IPS DF 19.7 (cell line): ENCODE results near the gene LOXL3.

Experiments used
- DNase-seq: peaks from one replicate; pipeline ENCODE4 v3.0.0-alpha.2; 2013; ENCODE audit warnings: low read depth, low spot score

Gene LOXL3

DNA sequence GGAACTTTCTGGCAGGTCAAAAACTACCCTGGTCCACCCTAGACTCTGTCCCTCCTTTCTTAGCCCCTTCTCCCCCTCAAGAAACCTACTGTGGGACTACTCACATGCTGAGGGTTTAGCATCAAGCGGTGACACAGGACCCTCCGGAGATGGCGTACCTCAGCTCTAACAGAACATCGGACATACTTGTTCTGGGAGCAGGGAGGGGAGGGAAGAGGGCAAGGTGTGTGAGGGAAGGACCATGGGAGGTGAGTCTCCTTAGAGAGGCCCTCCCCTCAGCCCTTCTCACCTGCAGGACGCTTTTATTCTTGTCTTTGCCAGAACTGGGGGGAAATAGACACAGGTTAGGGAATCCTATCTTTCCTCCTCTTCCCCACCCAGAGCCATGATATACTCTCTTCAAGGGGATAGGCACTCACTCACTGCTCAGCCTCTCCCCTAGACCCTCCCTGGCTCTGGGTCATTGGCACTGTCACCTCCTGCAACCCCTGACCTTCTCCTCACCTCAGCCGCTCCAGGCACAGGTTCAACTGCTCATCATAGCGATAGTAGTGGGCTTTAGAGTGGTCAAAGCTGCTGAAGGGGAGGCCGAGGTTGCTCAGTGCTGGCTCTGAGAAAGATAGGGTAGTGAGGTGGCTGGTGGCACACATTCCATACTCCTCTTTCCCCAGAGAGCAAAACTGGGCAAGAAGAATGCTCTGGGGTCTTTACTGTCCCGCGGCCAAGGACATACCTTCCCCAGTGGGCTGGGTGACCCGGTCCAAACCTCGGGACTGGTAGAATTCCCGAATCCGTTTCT lies 48.1 kb downstream of the LOXL3 start:
- no peak for DNase-seq

- no peak for DNase-seq
These were observed 49.2 kb downstream of the LOXL3 start for GRCh38 chr2:74504591-74504990.

GRCh38 chr2:74503506-74504475 lies 50.0 kb downstream of the LOXL3 start:
- no peak for DNase-seq

DNA sequence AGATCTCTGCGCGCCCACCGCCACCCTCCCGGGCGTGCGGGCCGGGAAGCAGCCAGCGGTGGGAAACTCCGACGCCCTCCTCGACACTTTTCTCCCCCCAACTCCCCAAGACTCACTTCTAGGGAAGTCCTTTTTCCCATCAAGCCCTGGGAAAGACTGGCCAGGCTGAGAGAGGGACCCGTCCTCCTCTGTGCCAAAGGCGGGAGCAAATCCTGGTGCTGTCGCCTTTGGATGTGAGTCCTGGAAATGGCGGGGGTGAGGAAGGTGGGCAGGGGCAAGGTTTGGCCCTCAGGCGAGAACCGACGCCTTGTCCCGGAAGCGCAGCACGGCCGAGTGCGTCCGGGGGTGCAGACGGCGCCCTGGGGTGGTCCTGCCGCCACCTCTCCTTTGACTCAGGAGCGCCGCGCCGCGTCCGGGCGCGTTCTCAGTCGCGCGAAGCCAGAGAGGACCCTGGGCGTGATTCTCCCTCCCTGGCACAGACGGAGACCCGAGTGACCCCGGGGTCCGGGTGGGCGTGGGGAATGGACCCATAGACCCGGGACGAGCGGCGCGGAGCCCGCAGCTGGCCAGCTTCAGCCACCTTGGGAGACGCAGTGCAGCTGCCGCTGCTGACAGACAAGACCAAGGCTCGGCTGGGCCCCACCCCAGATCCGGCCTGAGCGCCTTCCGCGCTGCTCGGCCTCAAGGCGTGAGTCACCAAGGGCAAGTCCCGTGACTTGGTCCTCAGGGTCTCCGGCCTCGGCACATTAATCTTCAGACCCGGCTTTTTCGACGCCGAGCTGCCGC lies 50.8 kb downstream of the LOXL3 start:
- DNase-seq: no peak

GRCh38 chr2:74502147-74502719 lies 51.5 kb downstream of the LOXL3 start:
- DNase-seq: no peak

DNA sequence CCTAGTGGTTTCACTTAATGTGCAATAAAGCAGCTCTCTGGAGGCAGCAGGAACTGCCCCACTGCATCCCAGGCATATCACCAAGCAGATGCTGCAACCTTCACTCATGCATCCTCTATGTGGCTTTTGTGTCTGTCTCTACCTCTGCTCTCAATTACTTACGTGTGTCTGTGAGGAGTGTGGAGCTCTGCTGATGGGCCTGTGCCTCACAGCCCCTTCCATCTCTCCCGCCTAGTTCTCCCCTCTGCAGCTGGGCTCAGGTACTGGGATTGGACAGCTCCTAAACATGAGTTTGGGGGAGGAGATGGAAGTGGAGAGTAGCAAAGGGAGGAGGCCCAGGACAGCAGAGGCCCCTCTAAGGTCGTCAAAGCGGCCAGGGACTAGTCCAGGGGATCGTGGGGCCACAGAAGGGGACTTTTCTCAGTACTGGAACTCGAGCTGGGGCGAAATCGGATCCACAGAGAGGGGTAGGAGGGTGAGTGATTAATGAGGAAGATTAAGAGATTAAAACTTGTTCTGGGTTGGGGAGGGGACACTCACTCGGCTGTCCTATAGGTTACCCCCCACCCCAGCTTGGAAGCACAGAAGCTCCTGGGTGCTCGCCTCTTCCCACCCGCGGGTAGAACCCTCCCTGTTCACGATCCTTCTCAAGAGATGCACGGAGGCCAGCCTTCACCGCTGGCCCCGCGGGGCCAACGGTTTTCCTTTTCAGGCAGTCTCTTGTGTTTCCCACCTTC lies 52.2 kb downstream of the LOXL3 start:
- no peak for DNase-seq

DNA sequence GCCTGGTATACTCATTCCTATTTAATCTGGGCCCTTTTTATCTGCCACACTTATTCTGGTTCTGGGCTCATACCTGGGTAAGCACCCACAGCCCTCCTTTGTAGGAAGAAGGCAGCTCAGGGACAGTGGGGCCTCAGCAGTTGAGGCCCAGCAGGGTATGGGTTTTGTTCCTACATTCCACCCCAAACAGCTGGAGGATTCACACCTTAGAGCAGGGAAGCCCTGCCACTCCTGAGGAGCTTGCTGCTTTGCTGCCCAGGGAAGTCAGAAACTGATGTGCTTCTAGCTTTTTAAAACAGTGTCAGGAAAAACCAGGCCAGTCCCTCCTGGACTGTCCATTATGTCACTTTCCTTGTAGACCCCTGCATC lies 53.2 kb downstream of the LOXL3 start:
- no peak for DNase-seq

GRCh38 chr2:74499940-74500577 lies 53.7 kb downstream of the LOXL3 start:
- DNase-seq: no peak

DNA sequence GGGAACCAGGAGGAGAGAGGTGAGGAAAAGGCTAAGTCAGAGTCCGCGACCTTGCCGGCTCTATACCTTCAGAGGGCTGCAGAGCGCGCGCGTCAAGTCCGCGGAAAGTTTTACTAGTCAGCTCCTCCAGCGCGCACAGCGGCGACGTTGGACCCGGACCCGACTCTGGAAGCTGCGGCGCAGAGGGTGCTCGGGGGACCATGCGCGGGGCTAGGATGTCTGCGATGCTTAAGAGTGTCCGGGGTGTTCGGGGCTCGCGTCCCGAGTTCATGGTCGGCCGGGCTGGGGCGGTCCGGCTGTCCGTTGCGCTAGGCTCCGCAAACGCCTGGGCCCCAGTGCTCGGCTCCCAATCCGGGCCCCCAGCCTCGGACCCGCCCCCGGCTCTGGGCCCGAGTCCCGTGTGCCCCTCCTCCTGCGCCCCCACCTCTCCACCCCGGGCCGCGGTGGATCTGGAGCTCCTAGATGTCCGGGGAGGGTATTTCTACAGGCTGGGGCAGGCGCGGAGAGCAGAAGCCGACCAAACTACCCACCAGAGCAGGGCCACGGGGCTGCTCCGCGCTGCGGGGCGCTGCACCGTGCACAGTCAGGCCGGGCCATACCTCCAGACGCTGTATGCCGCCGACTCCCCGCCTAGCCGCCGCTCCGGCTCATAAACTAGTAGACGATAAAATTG lies 54.3 kb downstream of the LOXL3 start, which contains the start of gene LBX2:
Gene LBX2 (minus strand): TSS at position 337 of the 673 bp plus-strand sequence. CDS start 66 bp downstream, at position 271.
- no peak for DNase-seq

GRCh38 chr2:74498500-74499266 lies 55.1 kb downstream of the LOXL3 start:
- DNase-seq: no peak

- DNase-seq: no peak
These were observed 55.8 kb downstream of the LOXL3 start for GRCh38 chr2:74497777-74498499.

DNA sequence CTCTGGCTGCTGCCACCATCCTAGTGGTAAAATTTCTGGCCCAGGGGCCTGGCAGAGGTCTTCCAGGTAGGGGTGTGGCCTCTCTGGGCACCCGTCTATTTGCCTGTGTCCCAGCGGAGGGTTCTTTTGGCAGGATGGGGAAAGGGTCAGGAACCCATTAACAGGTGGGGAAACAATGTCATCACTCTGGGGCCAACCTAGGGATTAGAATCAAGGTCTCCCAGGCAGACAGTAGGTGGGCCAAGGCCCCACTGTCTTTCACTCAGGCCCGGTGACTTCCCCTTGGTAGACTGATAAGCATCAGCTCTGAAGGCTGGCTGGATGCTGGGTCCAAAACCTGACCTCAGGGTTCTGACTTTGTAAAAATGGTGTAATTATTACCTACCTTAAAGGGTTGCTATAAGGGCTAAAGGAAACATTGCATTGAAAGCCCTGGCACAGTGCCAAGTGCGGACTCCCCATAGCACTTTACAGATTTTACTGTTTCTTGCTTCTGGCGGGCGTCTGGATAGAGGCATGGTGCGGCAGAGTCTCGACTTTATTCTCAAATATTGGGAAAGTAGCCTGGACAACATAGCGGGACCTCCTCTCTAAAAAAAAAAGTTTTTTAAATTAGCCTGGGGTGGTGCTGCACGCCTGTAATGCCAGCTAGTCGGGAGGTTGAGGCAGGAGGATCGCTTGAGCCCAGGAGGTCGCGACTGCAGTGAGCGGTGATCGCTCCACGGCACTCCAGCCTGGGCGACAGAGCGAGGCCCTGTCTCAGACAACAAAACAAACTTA lies 56.6 kb downstream of the LOXL3 start:
- DNase-seq: no peak

GRCh38 chr2:74495440-74495839 lies 58.3 kb downstream of the LOXL3 start:
- no peak for DNase-seq

DNA sequence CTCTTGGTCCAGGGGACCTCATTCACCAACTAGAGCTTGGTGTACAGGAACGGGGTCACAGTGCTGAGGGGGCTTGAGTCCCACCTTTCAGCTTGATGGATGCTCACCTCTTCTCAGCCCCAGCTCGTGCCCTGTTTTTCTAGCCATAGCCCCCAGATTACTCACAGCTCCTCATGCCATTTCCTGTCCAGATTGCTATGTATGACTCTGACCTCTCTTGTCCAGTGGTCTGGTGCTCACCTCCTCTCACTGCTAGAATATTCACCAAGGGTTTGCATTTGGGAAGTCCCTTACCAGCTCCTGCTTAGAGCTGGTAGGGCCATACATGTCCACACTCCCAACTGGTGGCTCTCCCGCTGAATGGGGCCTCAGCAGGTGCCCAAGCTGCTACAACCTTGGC lies 60.2 kb downstream of the LOXL3 start:
- DNase-seq: no peak

- DNase-seq: no peak
These were observed 61.8 kb downstream of the LOXL3 start for GRCh38 chr2:74491648-74492544.

DNA sequence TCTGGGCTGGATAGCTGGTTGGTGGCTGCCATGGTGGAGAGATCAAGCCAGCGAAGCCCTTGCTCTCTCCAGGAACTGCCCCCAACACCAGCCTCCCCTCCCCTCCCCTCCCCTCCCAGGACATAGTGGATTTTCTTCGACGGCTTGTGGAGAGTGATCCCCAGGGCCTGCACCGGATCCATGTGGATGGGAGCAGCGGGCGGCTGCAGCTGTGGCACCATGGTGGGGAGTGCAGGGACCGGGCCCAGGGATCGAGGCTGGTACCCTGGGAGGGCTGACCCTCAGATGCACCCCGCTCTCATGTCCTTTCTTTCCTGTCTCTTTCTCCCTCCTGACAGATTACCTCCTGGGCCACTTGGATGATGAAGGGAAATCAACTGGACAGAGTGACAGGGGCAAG lies 63.8 kb downstream of the LOXL3 start:
- no peak for DNase-seq
